Activated naive CD4-positive, alpha-beta T cell treated with anti-CD3 and anti-CD28 coated beads for 36 hours (primary cell): ENCODE data around the gene NPB. TPM values are rescaled to one million over a fixed set of nuclear protein-coding genes. Genes with fewer than 3 reads are reported as not detected.

ENCODE experiments used
- CTCF ChIA-PET: fragments of 350-600 bp; sonication (Branson Sonifier 250); formaldehyde crosslinking; loops from one replicate; lab custom pipeline; 2021; ENCODE audit warnings: antibody characterized with exemption; lab: Charles Lee
- DNase-seq: peaks from one replicate; pipeline ENCODE4 v3.0.0-alpha.2; 2020
- H3K27ac Mint-ChIP-seq: one replicate; pipeline ENCODE4 v1.8.0; 2021; ENCODE audit warnings: mild to moderate bottlenecking, mixed read lengths
- H3K27me3 Mint-ChIP-seq: one replicate; pipeline ENCODE4 v1.8.0; 2021; ENCODE audit warnings: low read depth, mixed read lengths
- H3K36me3 Mint-ChIP-seq: one replicate; pipeline ENCODE4 v1.8.0; 2021; ENCODE audit warnings: low read depth, mixed read lengths
- H3K4me1 Mint-ChIP-seq: one replicate; pipeline ENCODE4 v1.8.0; 2021; ENCODE audit warnings: low read depth, mixed read lengths
- H3K4me3 Mint-ChIP-seq: one replicate; pipeline ENCODE4 v1.8.0; 2021; ENCODE audit warnings: mild to moderate bottlenecking, moderate library complexity, mixed read lengths
- H3K9me3 Mint-ChIP-seq: one replicate; pipeline ENCODE4 v1.8.0; 2021; ENCODE audit warnings: mixed read lengths
- intact Hi-C: fragments of 100-400 bp; cut with micrococcal nuclease; formaldehyde crosslinking; loops from one replicate; pipeline ENCODE4 v1.15.1; 2023
- total RNA-seq, 2 experiments: library from RNA; stranded (reverse); gene quantifications; one replicate each; pipeline ENCODE4 v1.2.3, GENCODE V29; 2021

Gene NPB
- total RNA-seq, 2 experiments from 2014 or later, result 0.12 to 0.19 TPM

- Mint-ChIP-seq H3K27me3 (no peaks in the 10 kb centered on the region), H3K27ac (peak overlapping the region; percentile 97), H3K36me3 (peaks cover 45% of the 10 kb centered on the region), H3K9me3 (no peaks in the 10 kb centered on the region), H3K4me1 (peaks cover 32% of the 10 kb centered on the region), H3K4me3 (peak overlapping the region; percentile 93)
- CTCF ChIA-PET, result interaction anchor here (0.6 to 1.2 kb wide), 2 partner anchors 21 to 37 kb away, joined by 3 to 5 read pairs; no protein-coding TSS in a partner anchor
- intact Hi-C loops, result loop anchor here (1.0 to 2.0 kb wide), 4 partner anchors 17 to 58 kb away; partner anchors contain the start of genes MAFG, MCRIP1 and P4HB
- no peak for DNase-seq
Observed at GRCh38 chr17:81891303-81891552, 10.8 kb upstream of the NPB start.

GRCh38 chr17:81895400-81895799 is 6.6 kb upstream of the NPB start:
- no peaks in the 10 kb centered on the region for H3K9me3 Mint-ChIP-seq
- H3K27me3 Mint-ChIP-seq, result no peaks in the 10 kb centered on the region
- CTCF ChIA-PET, result no interaction called here
- no peak for DNase-seq
- no peak overlapping the region for H3K4me3 Mint-ChIP-seq
- intact Hi-C loops, result no loop called here
- peaks cover 6% of the 10 kb centered on the region for H3K4me1 Mint-ChIP-seq
- H3K27ac Mint-ChIP-seq, result no peak overlapping the region
- peaks cover 35% of the 10 kb centered on the region for H3K36me3 Mint-ChIP-seq

- peaks cover 9% of the 10 kb centered on the region for H3K27me3 Mint-ChIP-seq
- no peak overlapping the region for H3K27ac Mint-ChIP-seq
- peaks cover 10% of the 10 kb centered on the region for H3K4me1 Mint-ChIP-seq
- H3K36me3 Mint-ChIP-seq, result peaks cover 32% of the 10 kb centered on the region
- CTCF ChIA-PET, result interaction anchor here (1.1 kb wide), 1 partner anchor 11 kb away, joined by 3 read pairs; no protein-coding TSS in a partner anchor
- H3K4me3 Mint-ChIP-seq, result no peak overlapping the region
- no peaks in the 10 kb centered on the region for H3K9me3 Mint-ChIP-seq
- intact Hi-C loops, result no loop called here
- no peak for DNase-seq
Observed at GRCh38 chr17:81898029-81898866, 3.8 kb upstream of the NPB start.

- DNase-seq, result no peak
- H3K27me3 Mint-ChIP-seq, result peaks cover 9% of the 10 kb centered on the region
- H3K9me3 Mint-ChIP-seq, result no peaks in the 10 kb centered on the region
- peaks cover 31% of the 10 kb centered on the region for H3K36me3 Mint-ChIP-seq
- CTCF ChIA-PET, result interaction anchor here (1.1 kb wide), 1 partner anchor 11 kb away, joined by 3 read pairs; no protein-coding TSS in a partner anchor
- H3K4me3 Mint-ChIP-seq, result no peak overlapping the region
- intact Hi-C loops, result no loop called here
- H3K4me1 Mint-ChIP-seq, result peaks cover 8% of the 10 kb centered on the region
- no peak overlapping the region for H3K27ac Mint-ChIP-seq
Observed at GRCh38 chr17:81898885-81899284, 3.2 kb upstream of the NPB start.

- no peak overlapping the region for H3K4me3 Mint-ChIP-seq
- H3K27ac Mint-ChIP-seq, result no peak overlapping the region
- H3K4me1 Mint-ChIP-seq, result peaks cover 8% of the 10 kb centered on the region
- H3K36me3 Mint-ChIP-seq, result peaks cover 28% of the 10 kb centered on the region
- peaks cover 9% of the 10 kb centered on the region for H3K27me3 Mint-ChIP-seq
- no peaks in the 10 kb centered on the region for H3K9me3 Mint-ChIP-seq
- intact Hi-C loops, result no loop called here
- DNase-seq, result no peak
- CTCF ChIA-PET, result interaction anchor here (1.1 kb wide), 1 partner anchor 10 kb away, joined by 3 read pairs; no protein-coding TSS in a partner anchor
Observed at GRCh38 chr17:81899514-81900166, 2.4 kb upstream of the NPB start.

- H3K27ac Mint-ChIP-seq, result no peak overlapping the region
- no peaks in the 10 kb centered on the region for H3K9me3 Mint-ChIP-seq
- H3K27me3 Mint-ChIP-seq, result peaks cover 9% of the 10 kb centered on the region
- H3K36me3 Mint-ChIP-seq, result peaks cover 27% of the 10 kb centered on the region
- no peak overlapping the region for H3K4me3 Mint-ChIP-seq
- CTCF ChIA-PET, result no interaction called here
- intact Hi-C loops, result no loop called here
- peaks cover 8% of the 10 kb centered on the region for H3K4me1 Mint-ChIP-seq
- no peak for DNase-seq
Observed at GRCh38 chr17:81900181-81900820, 1.7 kb upstream of the NPB start.

GRCh38 chr17:81901167-81902022 is 643 bp upstream of the NPB start:
- Mint-ChIP-seq H3K4me3 (no peak overlapping the region), H3K27me3 (peaks cover 9% of the 10 kb centered on the region), H3K4me1 (peaks cover 8% of the 10 kb centered on the region), H3K9me3 (no peaks in the 10 kb centered on the region), H3K27ac (no peak overlapping the region), H3K36me3 (peaks cover 22% of the 10 kb centered on the region)
- DNase-seq, result no peak
- intact Hi-C loops, result no loop called here
- CTCF ChIA-PET, result no interaction called here

GRCh38 chr17:81902653-81903414 is 796 bp downstream of the NPB start:
- CTCF ChIA-PET, result no interaction called here
- intact Hi-C loops, result no loop called here

GRCh38 chr17:81903415-81903831 is 1.4 kb downstream of the NPB start:
- Mint-ChIP-seq H3K36me3 (peaks cover 16% of the 10 kb centered on the region), H3K9me3 (no peaks in the 10 kb centered on the region), H3K27ac (no peak overlapping the region), H3K4me1 (peaks cover 8% of the 10 kb centered on the region), H3K4me3 (no peak overlapping the region), H3K27me3 (peaks cover 9% of the 10 kb centered on the region)
- intact Hi-C loops, result no loop called here
- CTCF ChIA-PET, result no interaction called here
- no peak for DNase-seq

More at GRCh38 chr17:81902653-81903414, 796 bp downstream of the NPB start:
- H3K4me1 Mint-ChIP-seq, result peaks cover 8% of the 10 kb centered on the region
- no peak for DNase-seq
- no peak overlapping the region for H3K4me3 Mint-ChIP-seq
- peaks cover 9% of the 10 kb centered on the region for H3K27me3 Mint-ChIP-seq
- no peaks in the 10 kb centered on the region for H3K9me3 Mint-ChIP-seq
- H3K36me3 Mint-ChIP-seq, result peaks cover 20% of the 10 kb centered on the region
- no peak overlapping the region for H3K27ac Mint-ChIP-seq

- Mint-ChIP-seq H3K27me3 (peaks cover 9% of the 10 kb centered on the region), H3K27ac (no peak overlapping the region), H3K4me1 (peaks cover 8% of the 10 kb centered on the region), H3K4me3 (no peak overlapping the region), H3K9me3 (no peaks in the 10 kb centered on the region), H3K36me3 (peaks cover 11% of the 10 kb centered on the region)
- intact Hi-C loops, result no loop called here
- CTCF ChIA-PET, result no interaction called here
- DNase-seq, result no peak
Observed at GRCh38 chr17:81903896-81904599, 2.0 kb downstream of the NPB start.
